GM12891 (cell line): Measurements from ENCODE around the gene ZNF407.

Experiments
- DNase-seq: peaks from one replicate; pipeline ENCODE4 v3.0.0; 2011; ENCODE audit warnings: low spot score; ENCODE audit not compliant: insufficient read length
- FAIRE-seq: peaks from 2 replicates; lab custom pipeline; 2011; peaks lifted over from hg19 to GRCh38; lab: Jason Lieb, UNC
- PAX5 ChIP-seq: IDR thresholded peaks from 2 replicates; pipeline ENCODE4 v1.6.1; 2011; ENCODE audit warnings: low read length, moderate library complexity, mild to moderate bottlenecking; ENCODE audit not compliant: insufficient read depth, severe bottlenecking
- POLR2A ChIP-seq: IDR thresholded peaks from 2 replicates; pipeline ENCODE4 v1.6.1; 2011; ENCODE audit warnings: low read depth, low read length, control low read depth
- POLR2AphosphoS5 ChIP-seq: IDR thresholded peaks from 2 replicates; pipeline ENCODE4 v1.6.1; 2011; ENCODE audit warnings: low read depth, low read length, control low read depth
- POU2F2 ChIP-seq: IDR thresholded peaks from 2 replicates; pipeline ENCODE4 v1.6.1; 2011; ENCODE audit warnings: low read depth, mild to moderate bottlenecking, control low read depth, low read length, moderate library complexity
- SPI1 ChIP-seq: IDR thresholded peaks from 2 replicates; pipeline ENCODE4 v1.6.1; 2011; ENCODE audit warnings: low read depth, low read length, control low read depth
- TAF1 ChIP-seq: IDR thresholded peaks from 2 replicates; pipeline ENCODE4 v1.6.1; 2011; ENCODE audit warnings: low read depth, low read length, control low read depth

Gene ZNF407

GRCh38 chr18:74817576-74817975, 219.9 kb downstream of the ZNF407 start:
- no peak for DNase-seq
- FAIRE-seq: no peak
- no peak for TF ChIP-seq TAF1
- no peak for TF ChIP-seq POLR2A
- TF ChIP-seq POU2F2: no peak

GRCh38 chr18:74818516-74819175, 221.0 kb downstream of the ZNF407 start:
- no peak for TF ChIP-seq POU2F2
- TF ChIP-seq POLR2A: no peak
- no peak for TF ChIP-seq POLR2AphosphoS5
- no peak for TF ChIP-seq TAF1
- TF ChIP-seq SPI1: no peak
- TF ChIP-seq PAX5: no peak
- no peak for DNase-seq
- no peak for FAIRE-seq

- no peak for TF ChIP-seq POLR2A
- TF ChIP-seq SPI1: no peak
- no peak for TF ChIP-seq POU2F2
- TF ChIP-seq PAX5: no peak
- TF ChIP-seq TAF1: no peak
- TF ChIP-seq POLR2AphosphoS5: no peak
- DNase-seq: no peak
- no peak for FAIRE-seq
Measured at GRCh38 chr18:74819433-74820059, 221.9 kb downstream of the ZNF407 start.

GRCh38 chr18:74820160-74820780, 222.6 kb downstream of the ZNF407 start:
- DNase-seq: no peak
- no peak for TF ChIP-seq PAX5
- no peak for TF ChIP-seq SPI1
- TF ChIP-seq POLR2A: no peak
- no peak for TF ChIP-seq POU2F2
- no peak for TF ChIP-seq TAF1
- no peak for TF ChIP-seq POLR2AphosphoS5
- no peak for FAIRE-seq

GRCh38 chr18:74825460-74825859, 227.8 kb downstream of the ZNF407 start:
- FAIRE-seq: no peak
- no peak for DNase-seq
- no peak for TF ChIP-seq SPI1
- no peak for TF ChIP-seq POU2F2
- TF ChIP-seq POLR2A: no peak

GRCh38 chr18:74826572-74826971, 228.9 kb downstream of the ZNF407 start:
- TF ChIP-seq POLR2AphosphoS5 (no peak), POLR2A (no peak), POU2F2 (no peak), SPI1 (no peak), TAF1 (no peak), PAX5 (no peak)
- FAIRE-seq (no peak), DNase-seq (no peak)

- no peak for FAIRE-seq
- no peak for DNase-seq
- TF ChIP-seq TAF1 (no peak), PAX5 (no peak)
Measured at GRCh38 chr18:74828200-74828599, 230.5 kb downstream of the ZNF407 start.

- TF ChIP-seq POU2F2: no peak
- TF ChIP-seq POLR2A: no peak
- no peak for TF ChIP-seq TAF1
- TF ChIP-seq SPI1: no peak
- no peak for TF ChIP-seq POLR2AphosphoS5
- no peak for TF ChIP-seq PAX5
- DNase-seq: no peak
- FAIRE-seq: no peak
Measured at GRCh38 chr18:74831571-74832250, 234.0 kb downstream of the ZNF407 start.

- TF ChIP-seq POLR2A (no peak), TAF1 (no peak), POU2F2 (no peak), POLR2AphosphoS5 (no peak), SPI1 (no peak), PAX5 (no peak)
- FAIRE-seq: no peak
- DNase-seq: no peak
Measured at GRCh38 chr18:74832381-74832780, 234.7 kb downstream of the ZNF407 start.
